Activated CD4-positive, alpha-beta memory T cell treated with anti-CD3 and anti-CD28 coated beads, Interleukin-2, amount 10 ng/mL, durations not matched to agents 7 days and 5 days (primary cell): ENCODE results near the gene CMTM4. TPM values are rescaled to one million over a fixed set of nuclear protein-coding genes. Genes with fewer than 3 reads are reported as not detected.
"Not testable (repeated sequence)": the region's sequence is repeated elsewhere in the genome, so short reads cannot be mapped to it uniquely, and the experiment has no call there.

Experiments
- CTCF ChIA-PET: fragments of 350-600 bp; sonication (Branson Sonifier 250); formaldehyde crosslinking; loops from one replicate; lab custom pipeline; 2021; ENCODE audit warnings: antibody characterized with exemption, inconsistent platforms; lab: Charles Lee
- POLR2A ChIA-PET: fragments of 350-600 bp; sonication (Branson Sonifier 250); formaldehyde crosslinking; loops from one replicate; lab custom pipeline; 2021; ENCODE audit warnings: antibody characterized with exemption; lab: Charles Lee
- DNase-seq: peaks from one replicate; pipeline ENCODE4 v3.0.0-alpha.2; 2020
- H3K27ac Mint-ChIP-seq: one replicate; pipeline ENCODE4 v1.8.0; 2021; ENCODE audit warnings: mild to moderate bottlenecking, mixed read lengths
- H3K27me3 Mint-ChIP-seq: one replicate; pipeline ENCODE4 v1.8.0; 2021; ENCODE audit warnings: mixed read lengths
- H3K36me3 Mint-ChIP-seq: one replicate; pipeline ENCODE4 v1.8.0; 2021; ENCODE audit warnings: low read depth, mixed read lengths
- H3K4me1 Mint-ChIP-seq: one replicate; pipeline ENCODE4 v1.8.0; 2021; ENCODE audit warnings: mixed read lengths
- H3K4me3 Mint-ChIP-seq: one replicate; pipeline ENCODE4 v1.8.0; 2021; ENCODE audit warnings: mild to moderate bottlenecking, mixed read lengths
- H3K9me3 Mint-ChIP-seq: one replicate; pipeline ENCODE4 v1.8.0; 2021; ENCODE audit warnings: mixed read lengths
- total RNA-seq, 2 experiments: library from RNA; stranded (reverse); gene quantifications; one replicate each; pipeline ENCODE4 v1.2.3, GENCODE V29; 2021

CMTM4 gene
- total RNA-seq, 2 experiments from 2014 or later = 0.53 to 0.58 TPM

GRCh38 chr16:66627611-66628378 lies 68.7 kb downstream of the CMTM4 start:
- H3K4me3 Mint-ChIP-seq, CTCF ChIA-PET, POLR2A ChIA-PET, H3K9me3 Mint-ChIP-seq, H3K27ac Mint-ChIP-seq, H3K27me3 Mint-ChIP-seq, H3K36me3 Mint-ChIP-seq, DNase-seq, H3K4me1 Mint-ChIP-seq: not testable (repeated sequence)

DNA sequence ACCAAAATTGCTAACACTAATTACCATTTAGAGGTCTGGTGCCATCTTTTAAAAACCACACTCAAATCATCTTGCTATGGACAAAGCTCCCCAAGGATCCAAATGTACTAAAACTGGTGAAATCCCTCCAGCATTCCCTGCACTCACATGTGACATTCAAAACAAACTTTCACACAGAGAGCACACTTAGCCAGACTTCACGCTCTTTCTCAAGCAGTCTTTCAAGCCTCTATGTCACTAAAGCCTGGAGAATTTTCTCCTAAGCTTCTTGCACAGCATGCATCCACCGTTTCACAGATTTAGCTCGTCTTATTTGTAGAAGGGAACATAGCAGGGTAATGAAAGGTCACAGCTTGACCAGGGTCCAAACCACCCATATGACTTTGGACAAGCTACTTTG lies 72.8 kb downstream of the CMTM4 start:
- H3K4me3 Mint-ChIP-seq = no peak overlapping the region
- no peak for DNase-seq
- CTCF ChIA-PET = interaction anchor here (0.5 to 1.6 kb wide), 3 partner anchors 15 to 326 kb away, joined by 3 to 6 read pairs (median 5); no protein-coding TSS in a partner anchor
- H3K9me3 Mint-ChIP-seq = no peaks in the 10 kb centered on the region
- peaks cover 6% of the 10 kb centered on the region for H3K4me1 Mint-ChIP-seq
- H3K36me3 Mint-ChIP-seq = no peaks in the 10 kb centered on the region
- no peak overlapping the region for H3K27ac Mint-ChIP-seq
- POLR2A ChIA-PET = no interaction called here
- H3K27me3 Mint-ChIP-seq = no peaks in the 10 kb centered on the region

GRCh38 chr16:66622863-66623262 lies 73.7 kb downstream of the CMTM4 start:
- POLR2A ChIA-PET = no interaction called here
- DNase-seq = no peak
- no peak overlapping the region for H3K27ac Mint-ChIP-seq
- CTCF ChIA-PET = no interaction called here
- no peaks in the 10 kb centered on the region for H3K36me3 Mint-ChIP-seq
- no peak overlapping the region for H3K4me3 Mint-ChIP-seq
- H3K4me1 Mint-ChIP-seq = peaks cover 6% of the 10 kb centered on the region
- no peaks in the 10 kb centered on the region for H3K9me3 Mint-ChIP-seq
- H3K27me3 Mint-ChIP-seq = no peaks in the 10 kb centered on the region

DNA sequence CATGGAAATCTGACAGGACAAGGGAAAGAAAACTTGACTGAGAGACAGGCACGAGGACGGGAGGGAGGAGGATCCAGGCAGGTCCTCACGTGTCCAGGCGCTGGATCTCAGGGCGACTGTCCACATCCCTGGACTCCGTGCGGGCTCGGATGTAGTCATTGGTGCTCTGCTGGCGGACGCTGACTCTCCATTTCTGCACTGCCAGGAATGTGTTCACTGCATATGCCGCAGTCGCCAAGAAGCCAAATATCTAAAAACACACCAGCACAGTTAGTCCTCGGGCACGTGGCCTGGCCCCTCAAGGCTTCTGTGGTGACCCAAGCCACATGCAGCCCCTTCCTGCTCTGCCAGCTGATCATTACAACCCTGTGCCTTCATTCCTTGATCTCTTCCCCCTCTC lies 74.6 kb downstream of the CMTM4 start:
- Mint-ChIP-seq H3K9me3 (no peaks in the 10 kb centered on the region), H3K4me3 (no peak overlapping the region), H3K27ac (no peak overlapping the region), H3K4me1 (peaks cover 6% of the 10 kb centered on the region), H3K27me3 (no peaks in the 10 kb centered on the region), H3K36me3 (no peaks in the 10 kb centered on the region)
- CTCF ChIA-PET = no interaction called here
- POLR2A ChIA-PET = no interaction called here
- DNase-seq = no peak

GRCh38 chr16:66620429-66620795 lies 76.1 kb downstream of the CMTM4 start:
- H3K9me3 Mint-ChIP-seq = no peaks in the 10 kb centered on the region
- H3K36me3 Mint-ChIP-seq = no peaks in the 10 kb centered on the region
- H3K4me1 Mint-ChIP-seq = peaks cover 6% of the 10 kb centered on the region
- no peaks in the 10 kb centered on the region for H3K27me3 Mint-ChIP-seq
- CTCF ChIA-PET = interaction anchor here (0.7 to 3.5 kb wide), 4 partner anchors 11 to 214 kb away, joined by 3 to 24 read pairs (median 4); partner anchors contain the start of gene NAE1
- no peak overlapping the region for H3K4me3 Mint-ChIP-seq
- H3K27ac Mint-ChIP-seq = no peak overlapping the region
- POLR2A ChIA-PET = no interaction called here
- no peak for DNase-seq

DNA sequence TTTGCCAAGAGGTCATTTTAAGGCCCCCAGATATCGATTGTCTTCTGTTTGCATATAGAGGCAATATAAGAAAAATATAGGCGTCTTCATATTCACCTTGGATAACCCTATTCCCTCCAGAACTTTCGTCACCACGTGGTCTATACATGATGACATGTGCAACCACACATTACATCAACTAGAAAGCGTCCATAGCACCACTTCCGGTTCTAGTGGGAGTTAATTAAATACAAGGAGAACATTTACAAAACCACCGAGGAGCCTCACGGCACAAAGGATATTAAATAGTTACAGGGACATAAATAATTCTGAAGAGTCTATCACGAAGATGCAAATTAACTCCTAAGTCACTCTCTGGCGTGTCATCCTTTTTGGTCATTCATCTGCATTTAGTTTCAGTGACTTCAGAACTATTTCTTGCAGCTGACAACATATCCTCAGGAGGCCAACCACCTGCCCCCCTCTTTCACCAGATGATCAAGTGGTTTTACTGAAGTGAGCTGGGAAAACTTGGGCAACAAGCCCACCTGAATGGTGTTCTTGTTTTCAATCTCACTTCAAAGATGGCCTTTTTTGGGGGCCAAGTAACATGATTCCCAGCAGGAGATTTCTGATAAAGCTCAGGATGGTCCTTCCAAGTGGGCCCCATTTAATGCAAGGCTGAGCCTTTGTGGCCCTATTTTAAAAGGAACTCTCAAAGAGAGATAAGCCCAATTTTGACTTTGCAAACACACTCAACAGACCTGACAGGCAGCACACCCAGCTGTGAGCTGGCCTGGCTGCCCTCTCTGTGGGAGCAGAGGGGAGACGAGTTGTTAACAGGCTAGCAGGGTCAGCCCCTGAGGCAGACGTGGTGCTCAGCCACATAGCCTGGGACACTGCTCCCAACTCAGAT lies 76.8 kb downstream of the CMTM4 start:
- ChIA-PET POLR2A (no interaction called here), CTCF (interaction anchor here (1.0 to 3.5 kb wide), 3 partner anchors 11 to 213 kb away, joined by 4 to 24 read pairs (median 4); partner anchors contain the start of gene NAE1)
- Mint-ChIP-seq H3K4me1 (peaks cover 6% of the 10 kb centered on the region), H3K4me3 (no peak overlapping the region), H3K9me3 (no peaks in the 10 kb centered on the region), H3K27me3 (no peaks in the 10 kb centered on the region), H3K36me3 (no peaks in the 10 kb centered on the region), H3K27ac (no peak overlapping the region)
- no peak for DNase-seq

DNA sequence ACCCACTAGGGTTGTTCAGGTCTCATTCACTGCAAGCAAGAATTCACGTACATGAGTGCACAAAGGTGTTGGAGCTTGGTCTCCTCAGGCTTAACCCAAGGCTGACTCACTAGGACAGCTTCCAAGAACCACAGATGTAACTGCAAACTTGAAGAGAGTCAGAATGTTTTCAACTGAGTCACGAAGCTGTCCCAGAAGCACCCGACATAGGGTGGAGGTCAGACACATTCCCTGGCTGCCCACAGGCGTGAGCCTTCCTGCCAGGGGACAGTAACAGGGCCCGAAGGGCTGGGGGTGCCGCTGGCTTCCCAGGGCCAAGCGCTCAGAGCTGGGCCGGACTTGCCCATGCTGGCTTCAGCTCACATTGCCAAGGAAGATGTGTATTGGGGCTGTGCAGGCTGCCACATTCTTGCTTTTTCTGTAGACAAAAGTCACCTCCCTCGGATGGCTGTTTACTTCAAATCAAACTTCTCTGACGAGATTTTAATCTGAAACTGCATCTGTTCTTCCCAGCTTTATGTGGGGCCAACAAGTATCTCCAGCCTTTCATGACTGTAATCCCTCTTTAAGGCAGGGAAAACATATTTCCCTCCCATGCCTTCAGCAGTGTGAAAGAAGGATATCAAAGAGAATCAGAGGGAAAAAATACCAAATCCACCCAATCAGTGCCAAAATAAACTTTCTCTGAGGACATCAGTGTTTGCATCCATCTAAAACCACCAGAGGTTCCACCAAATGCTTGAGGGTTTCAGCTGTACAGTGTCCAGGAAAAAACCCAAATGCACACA lies 77.8 kb downstream of the CMTM4 start:
- Mint-ChIP-seq H3K36me3 (no peaks in the 10 kb centered on the region), H3K27ac (no peak overlapping the region), H3K4me3 (no peak overlapping the region), H3K9me3 (no peaks in the 10 kb centered on the region), H3K27me3 (no peaks in the 10 kb centered on the region), H3K4me1 (peaks cover 6% of the 10 kb centered on the region)
- CTCF ChIA-PET = interaction anchor here (1.1 to 3.5 kb wide), 4 partner anchors 10 to 212 kb away, joined by 3 to 24 read pairs (median 7); partner anchors contain the start of gene NAE1
- no peak for DNase-seq
- POLR2A ChIA-PET = interaction anchor here (0.8 to 1.7 kb wide), 2 partner anchors 10 to 15 kb away, joined by 3 to 4 read pairs; no protein-coding TSS in a partner anchor

- Mint-ChIP-seq H3K36me3 (peaks cover 9% of the 10 kb centered on the region), H3K4me3 (no peak overlapping the region), H3K27ac (no peak overlapping the region), H3K27me3 (no peaks in the 10 kb centered on the region), H3K4me1 (peaks cover 6% of the 10 kb centered on the region), H3K9me3 (no peaks in the 10 kb centered on the region)
- no peak for DNase-seq
- ChIA-PET CTCF (interaction anchor here (1.0 to 2.4 kb wide), 4 partner anchors 9 to 250 kb away, joined by 3 to 12 read pairs (median 6); no protein-coding TSS in a partner anchor), POLR2A (interaction anchor here (0.8 to 1.7 kb wide), 3 partner anchors 9 to 174 kb away, joined by 4 read pairs; no protein-coding TSS in a partner anchor)
These were observed 78.8 kb downstream of the CMTM4 start for GRCh38 chr16:66617728-66618127.

GRCh38 chr16:66617010-66617434 lies 79.5 kb downstream of the CMTM4 start:
- ChIA-PET CTCF (interaction anchor here (1.8 to 2.4 kb wide), 2 partner anchors 9 to 34 kb away, joined by 10 to 12 read pairs; no protein-coding TSS in a partner anchor), POLR2A (interaction anchor here (1.0 kb wide), 1 partner anchor 54 kb away, joined by 4 read pairs; no protein-coding TSS in a partner anchor)
- peaks cover 15% of the 10 kb centered on the region for H3K36me3 Mint-ChIP-seq
- DNase-seq = no peak
- no peaks in the 10 kb centered on the region for H3K9me3 Mint-ChIP-seq
- H3K4me3 Mint-ChIP-seq = no peak overlapping the region
- no peaks in the 10 kb centered on the region for H3K27me3 Mint-ChIP-seq
- H3K27ac Mint-ChIP-seq = no peak overlapping the region
- H3K4me1 Mint-ChIP-seq = peaks cover 6% of the 10 kb centered on the region

DNA sequence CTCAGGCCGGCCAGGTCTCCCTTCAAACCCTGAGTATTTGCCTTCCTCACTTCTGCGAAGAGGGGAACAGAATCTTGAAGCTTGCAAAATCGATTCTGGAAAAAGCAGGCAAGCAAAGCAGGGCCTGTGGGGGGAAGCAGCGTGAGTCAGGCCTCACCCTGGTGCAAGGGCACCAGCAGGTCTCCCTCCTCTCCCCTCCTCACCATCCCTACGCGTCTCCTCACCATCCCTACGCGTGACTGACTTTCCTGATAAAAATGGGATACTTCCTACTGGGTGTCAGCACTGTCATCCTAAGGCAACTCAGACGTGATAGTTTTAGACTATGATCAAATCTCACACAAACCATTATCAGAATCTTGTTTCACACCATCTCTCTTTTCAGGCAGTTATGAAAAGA lies 80.0 kb downstream of the CMTM4 start:
- Mint-ChIP-seq H3K27ac (no peak overlapping the region), H3K4me1 (peaks cover 6% of the 10 kb centered on the region), H3K36me3 (peaks cover 17% of the 10 kb centered on the region), H3K4me3 (no peak overlapping the region), H3K9me3 (no peaks in the 10 kb centered on the region), H3K27me3 (no peaks in the 10 kb centered on the region)
- ChIA-PET CTCF (interaction anchor here (1.8 to 2.4 kb wide), 2 partner anchors 8 to 35 kb away, joined by 10 to 12 read pairs; no protein-coding TSS in a partner anchor), POLR2A (interaction anchor here (1.0 kb wide), 1 partner anchor 53 kb away, joined by 4 read pairs; no protein-coding TSS in a partner anchor)
- no peak for DNase-seq

DNA sequence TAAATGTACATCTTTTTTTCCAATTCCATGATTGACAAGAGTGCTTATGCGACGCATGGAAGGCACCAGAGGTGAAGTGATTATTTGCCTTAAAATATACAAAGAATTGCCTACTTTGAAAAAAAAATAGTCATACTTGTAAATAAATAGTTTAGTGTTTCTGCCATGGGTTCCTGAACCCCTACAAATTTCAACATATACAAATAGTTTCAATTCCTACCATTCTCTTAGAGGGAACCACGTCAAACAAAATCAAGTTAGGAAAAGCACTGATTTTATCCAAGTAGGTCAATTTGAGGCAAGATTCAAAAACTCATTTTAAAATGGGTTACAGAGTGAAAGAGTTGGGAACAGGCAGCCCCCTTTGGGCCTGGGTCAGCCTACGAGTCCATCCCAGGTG lies 80.4 kb downstream of the CMTM4 start:
- H3K4me3 Mint-ChIP-seq = no peak overlapping the region
- no peak for DNase-seq
- no peak overlapping the region for H3K27ac Mint-ChIP-seq
- peaks cover 21% of the 10 kb centered on the region for H3K36me3 Mint-ChIP-seq
- no peaks in the 10 kb centered on the region for H3K27me3 Mint-ChIP-seq
- H3K9me3 Mint-ChIP-seq = no peaks in the 10 kb centered on the region
- H3K4me1 Mint-ChIP-seq = peaks cover 6% of the 10 kb centered on the region
- CTCF ChIA-PET = no interaction called here
- POLR2A ChIA-PET = no interaction called here

DNA sequence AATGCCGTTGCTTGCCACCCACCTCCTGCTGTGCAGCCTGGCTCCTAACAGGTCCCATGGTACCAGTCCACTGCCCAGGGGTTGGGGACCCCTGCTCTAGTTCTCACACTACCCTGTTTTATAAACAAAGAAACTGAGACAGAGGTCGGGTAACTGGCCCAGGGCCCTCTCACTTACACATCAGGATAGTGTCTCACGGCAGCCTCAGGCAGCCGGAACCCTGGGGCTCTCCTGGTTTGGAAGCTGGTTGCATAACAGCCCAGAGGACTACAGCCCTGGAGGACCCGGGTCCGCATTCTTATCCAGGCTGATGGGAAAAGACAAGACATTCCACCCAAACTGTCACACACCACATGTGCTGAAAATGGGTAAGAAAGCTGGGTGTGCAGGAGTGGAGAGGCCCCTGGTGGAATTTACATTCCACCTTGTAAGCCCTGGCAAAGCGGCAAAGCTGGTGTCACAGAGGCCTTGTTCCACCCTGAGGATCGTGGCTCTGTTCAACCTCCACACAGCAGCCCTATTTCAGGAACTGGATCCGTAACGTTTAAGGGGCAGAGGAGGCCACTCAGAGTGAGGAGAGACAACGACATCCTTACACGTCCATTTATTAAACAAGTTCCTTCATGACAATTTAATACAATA lies 82.3 kb downstream of the CMTM4 start:
- DNase-seq = no peak
- CTCF ChIA-PET = no interaction called here
- H3K36me3 Mint-ChIP-seq = peaks cover 39% of the 10 kb centered on the region

More for the DNA sequence above, 82.3 kb downstream of the CMTM4 start:
- POLR2A ChIA-PET = no interaction called here
- Mint-ChIP-seq H3K27me3 (no peaks in the 10 kb centered on the region), H3K9me3 (no peaks in the 10 kb centered on the region), H3K27ac (no peak overlapping the region), H3K4me3 (no peak overlapping the region), H3K4me1 (peaks cover 8% of the 10 kb centered on the region)
